NCI-H2081 (cell line): ENCODE data around the gene KNDC1.
"Not testable (repeated sequence)": the region's sequence is repeated elsewhere in the genome, so short reads cannot be mapped to it uniquely, and the experiment has no call there.

Experiments
- DNase-seq, 2 experiments: peaks; one replicate each; lab custom pipeline; 2025; lab: John Stamatoyannopoulos, UW

The KNDC1 gene

GRCh38 chr10:133159950-133160825 is at the start of gene KNDC1:
Gene KNDC1, plus strand, starts transcription at chr10:133160219. Its CDS starts 249 bp downstream, at chr10:133160468.
- no peak for DNase-seq

- DNase-seq = no peak
Measured at GRCh38 chr10:133110609-133111275, 49.3 kb upstream of the KNDC1 start.

GRCh38 chr10:133111640-133112039 is 48.4 kb upstream of the KNDC1 start:
- DNase-seq = not testable (repeated sequence)

- no peak for DNase-seq
Measured at GRCh38 chr10:133113146-133113830, 46.7 kb upstream of the KNDC1 start.

- no peak for DNase-seq
Measured at GRCh38 chr10:133113847-133114246, 46.2 kb upstream of the KNDC1 start.

GRCh38 chr10:133114251-133114650 is 45.8 kb upstream of the KNDC1 start:
- no peak for DNase-seq

- no peak for DNase-seq
Measured at GRCh38 chr10:133114726-133115452, 45.1 kb upstream of the KNDC1 start.

GRCh38 chr10:133115453-133115842 is 44.6 kb upstream of the KNDC1 start:
- DNase-seq = no peak

- no peak for DNase-seq
Measured at GRCh38 chr10:133115976-133116375, 44.0 kb upstream of the KNDC1 start.

GRCh38 chr10:133116455-133116854 is 43.6 kb upstream of the KNDC1 start:
- DNase-seq = no peak

GRCh38 chr10:133117036-133117687 is 42.9 kb upstream of the KNDC1 start:
- no peak for DNase-seq

- DNase-seq = no peak
Measured at GRCh38 chr10:133117688-133118071, 42.3 kb upstream of the KNDC1 start.

GRCh38 chr10:133121479-133121878 is 38.5 kb upstream of the KNDC1 start:
- DNase-seq = no peak

- DNase-seq = no peak
Measured at GRCh38 chr10:133122171-133122935, 37.7 kb upstream of the KNDC1 start.

GRCh38 chr10:133123050-133123745 is 36.8 kb upstream of the KNDC1 start:
- no peak for DNase-seq

- DNase-seq = no peak
Measured at GRCh38 chr10:133123746-133124356, 36.2 kb upstream of the KNDC1 start.

GRCh38 chr10:133124357-133125211 is 35.4 kb upstream of the KNDC1 start:
- DNase-seq = no peak

- no peak for DNase-seq
Measured at GRCh38 chr10:133125901-133126300, 34.1 kb upstream of the KNDC1 start.
